ENCODE data around the gene ZNF563.

DNA sequence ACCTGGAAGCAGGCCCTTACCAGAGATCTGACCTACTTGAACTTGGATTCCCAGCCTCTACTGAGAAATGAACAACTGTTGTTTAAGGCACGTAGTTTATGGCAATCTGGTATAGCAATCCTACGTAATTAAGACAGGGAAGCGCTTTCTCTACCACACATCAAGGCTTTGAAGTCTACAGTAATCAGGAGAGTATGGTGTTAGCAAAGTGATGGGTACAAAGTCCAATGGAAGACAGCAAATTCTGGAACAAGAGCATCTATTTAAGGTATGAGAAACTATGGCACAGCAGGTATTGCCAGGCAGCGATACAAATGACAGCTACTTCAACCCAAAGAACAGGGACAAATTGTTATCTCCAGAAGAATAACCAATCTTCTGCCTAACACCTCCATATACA, 3.1 kb downstream of the ZNF563 start:
- TF ChIP-seq, protein P1, sequence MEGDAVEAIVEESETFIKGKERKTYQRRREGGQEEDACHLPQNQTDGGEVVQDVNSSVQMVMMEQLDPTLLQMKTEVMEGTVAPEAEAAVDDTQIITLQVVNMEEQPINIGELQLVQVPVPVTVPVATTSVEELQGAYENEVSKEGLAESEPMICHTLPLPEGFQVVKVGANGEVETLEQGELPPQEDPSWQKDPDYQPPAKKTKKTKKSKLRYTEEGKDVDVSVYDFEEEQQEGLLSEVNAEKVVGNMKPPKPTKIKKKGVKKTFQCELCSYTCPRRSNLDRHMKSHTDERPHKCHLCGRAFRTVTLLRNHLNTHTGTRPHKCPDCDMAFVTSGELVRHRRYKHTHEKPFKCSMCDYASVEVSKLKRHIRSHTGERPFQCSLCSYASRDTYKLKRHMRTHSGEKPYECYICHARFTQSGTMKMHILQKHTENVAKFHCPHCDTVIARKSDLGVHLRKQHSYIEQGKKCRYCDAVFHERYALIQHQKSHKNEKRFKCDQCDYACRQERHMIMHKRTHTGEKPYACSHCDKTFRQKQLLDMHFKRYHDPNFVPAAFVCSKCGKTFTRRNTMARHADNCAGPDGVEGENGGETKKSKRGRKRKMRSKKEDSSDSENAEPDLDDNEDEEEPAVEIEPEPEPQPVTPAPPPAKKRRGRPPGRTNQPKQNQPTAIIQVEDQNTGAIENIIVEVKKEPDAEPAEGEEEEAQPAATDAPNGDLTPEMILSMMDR (IDR thresholded peaks at IDR 0.05) = no peak
- TF ChIP-seq EP300 (IDR thresholded peaks at IDR 0.05) = no peak
